HG03460 (cell line): Measurements from ENCODE around the gene PRKCSH.

Experiments used
- ATAC-seq: cut with Tn5 transposase; IDR thresholded peaks from one replicate; pipeline ENCODE4 v1.9.1; 2021; ENCODE audit not compliant: unreplicated experiment

PRKCSH gene

GRCh38 chr19:11495885-11496284, 60.5 kb downstream of the PRKCSH start:
- no peak for ATAC-seq

DNA sequence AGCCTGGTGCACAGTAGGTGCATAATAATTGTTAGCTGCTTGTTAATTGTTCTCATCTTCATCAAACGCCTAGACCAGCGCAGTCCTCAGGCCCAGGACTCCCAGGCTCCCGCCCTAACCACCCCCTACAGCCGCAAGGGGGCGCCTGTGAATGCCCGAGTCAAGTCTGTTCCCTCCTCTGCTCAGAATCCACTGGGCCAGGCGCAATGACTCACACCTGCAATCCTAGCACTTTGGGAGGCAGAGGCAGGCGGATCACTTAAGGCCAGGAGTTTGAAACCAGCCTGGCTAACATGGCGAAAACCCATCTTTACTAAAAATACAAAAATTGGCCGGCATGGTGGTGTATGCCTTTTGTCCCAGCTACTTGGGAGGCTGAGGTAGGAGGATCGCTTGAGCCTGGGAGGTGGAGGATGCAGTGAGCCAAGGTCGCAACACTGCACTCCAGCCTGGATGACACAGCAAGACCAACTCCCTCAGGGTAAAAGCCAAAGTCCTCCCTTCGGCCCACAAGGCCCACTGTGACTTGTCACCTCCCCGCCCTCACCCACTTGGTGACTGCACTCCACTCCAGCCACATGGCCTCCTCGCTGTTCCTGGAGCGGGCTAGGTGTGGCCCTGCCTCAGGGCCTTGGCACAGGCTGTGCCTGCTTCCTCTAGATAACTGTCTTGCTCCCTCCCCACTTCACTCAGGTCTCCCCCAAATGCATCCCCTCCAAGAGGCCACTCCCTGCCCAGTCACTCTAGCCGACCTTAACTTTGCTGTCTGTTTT, 61.1 kb downstream of the PRKCSH start:
- no peak for ATAC-seq

DNA sequence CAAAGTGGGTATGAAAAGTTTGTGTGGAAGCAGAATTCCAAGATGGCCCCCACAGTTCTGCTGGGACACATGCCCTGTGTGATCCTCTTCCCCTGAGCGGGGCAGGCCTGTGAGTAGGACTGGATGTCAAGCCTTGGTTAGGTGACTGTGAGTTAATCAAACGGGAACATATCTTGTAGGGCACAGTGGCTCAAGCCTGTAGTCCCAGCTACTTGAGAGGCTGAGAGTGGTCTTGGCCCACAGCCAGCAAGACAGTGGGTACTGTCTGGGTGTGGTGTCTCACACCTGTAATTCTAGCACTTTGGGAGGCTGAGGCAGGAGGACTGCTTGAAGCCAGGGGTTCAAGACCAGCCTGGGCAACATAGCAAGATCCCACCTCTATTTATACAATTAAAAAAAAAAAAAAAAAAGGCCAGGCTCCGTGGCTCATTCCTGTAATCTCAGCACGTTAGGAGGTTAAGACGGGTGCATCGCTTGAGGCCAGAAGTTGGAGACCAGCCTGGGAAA, 63.8 kb downstream of the PRKCSH start:
- no peak for ATAC-seq

GRCh38 chr19:11499890-11500420, 64.5 kb downstream of the PRKCSH start:
- ATAC-seq: no peak
